ENCODE results near the gene STRIP2. TPM values are rescaled to one million over a fixed set of nuclear protein-coding genes. Genes with fewer than 3 reads are reported as not detected.

The STRIP2 gene
- total and polyA plus RNA-seq, 2 donors (not counting 1 experiment from before 2014, with no cell fraction given), result 0.21 to 0.79 TPM

GRCh38 chr7:129482781-129483180 lies 48.5 kb downstream of the STRIP2 start:
- Histone ChIP-seq H3K27me3 (replicated peaks in 1 of 4; ENCODE audit: control extremely low read depth in 1 of 4, control insufficient read depth in 3 of 4, insufficient read depth in 4 of 4, low read length in 3 of 4) (no peaks in the 10 kb centered on the region), H3K36me3 (replicated peaks in 1 of 2; ENCODE audit: control extremely low read depth in 1 of 2, control insufficient read depth in 1 of 2, extremely low read depth in 1 of 2, insufficient read depth in 2 of 2, low read length in 1 of 2) (no peaks in the 10 kb centered on the region), H3K4me3 (ENCODE audit: control extremely low read depth in 1 of 5, extremely low read depth in 1 of 5, insufficient read depth in 1 of 5, low read depth in 2 of 5, low read length in 4 of 5) (no peak overlapping the region), H4K20me1 (ENCODE audit: control insufficient read depth, insufficient read depth, low read length, poor library complexity, severe bottlenecking) (no peaks in the 10 kb centered on the region), H3K9ac (ENCODE audit: low read length) (no peak overlapping the region), H2AFZ (ENCODE audit: insufficient read depth, low read depth, low read length, poor library complexity, severe bottlenecking) (no peak overlapping the region), H3K4me1 (ENCODE audit: control insufficient read depth in 2 of 2, insufficient read depth in 2 of 2, low read length in 2 of 2) (no peaks in the 10 kb centered on the region), H3K79me2 (ENCODE audit: control insufficient read depth, insufficient read depth, low read length) (no peaks in the 10 kb centered on the region), H3K4me2 (replicated peaks; ENCODE audit: low read depth, low read length, poor library complexity, severe bottlenecking) (no peak overlapping the region), H3K27ac (ENCODE audit: low read length in 2 of 2) (no peak overlapping the region), H3K9me3 (ENCODE audit: control extremely low read depth in 1 of 3, control insufficient read depth in 2 of 3, insufficient read depth in 1 of 3, low read length in 2 of 3) (peaks cover 0 to 3% (median 0%) of the 10 kb centered on the region in 3 donors)
- DNase-seq, result no peak
- WGBS (ENCODE audit: insufficient coverage), result 92% methylated on average over 3 of the region's 8 CpGs
- CTCF ChIA-PET, result interaction anchor here (1.2 to 1.3 kb wide), 2 partner anchors 11 to 116 kb away, joined by 3 read pairs; no protein-coding TSS in a partner anchor
- no peaks in the 10 kb centered on the region for H3K9me3 Mint-ChIP-seq (ENCODE audit: insufficient read depth)
- H3K27ac Mint-ChIP-seq, result no peak overlapping the region
- no peak overlapping the region for H3K4me3 Mint-ChIP-seq
- H3K4me1 Mint-ChIP-seq, result peaks cover 2% of the 10 kb centered on the region
- POLR2A ChIA-PET, result no interaction called here
- no peak for ATAC-seq (ENCODE audit: low read depth)
- H3K27me3 Mint-ChIP-seq, result no peaks in the 10 kb centered on the region
- intact Hi-C loops (cut with micrococcal nuclease), result no loop called here
- TF ChIP-seq CTCF (IDR thresholded peaks at IDR 0.05) (no peak), EZH2 (IDR thresholded peaks at IDR 0.05; ENCODE audit: borderline replicate concordance, insufficient read depth, low read depth, low read length, poor library complexity, severe bottlenecking) (no peak)

GRCh38 chr7:129489491-129489890 lies 55.3 kb downstream of the STRIP2 start:
- H3K27ac ChIP-seq (ENCODE audit: low read length in 2 of 2), result no peak overlapping the region
- no peaks in the 10 kb centered on the region for H3K27me3 ChIP-seq (replicated peaks in 1 of 4; ENCODE audit: control extremely low read depth in 1 of 4, control insufficient read depth in 3 of 4, insufficient read depth in 4 of 4, low read length in 3 of 4)
- Mint-ChIP-seq H3K27ac (no peak overlapping the region), H3K4me3 (no peak overlapping the region), H3K4me1 (peaks cover 16% of the 10 kb centered on the region), H3K27me3 (no peaks in the 10 kb centered on the region), H3K9me3 (ENCODE audit: insufficient read depth) (no peaks in the 10 kb centered on the region)
- no peaks in the 10 kb centered on the region for H3K79me2 ChIP-seq (ENCODE audit: control insufficient read depth, insufficient read depth, low read length)
- H3K4me2 ChIP-seq (replicated peaks; ENCODE audit: low read depth, low read length, poor library complexity, severe bottlenecking), result no peak overlapping the region
- no peak overlapping the region for H3K9ac ChIP-seq (ENCODE audit: low read length)
- no peak for DNase-seq
- no peaks in the 10 kb centered on the region for H3K36me3 ChIP-seq (replicated peaks in 1 of 2; ENCODE audit: control extremely low read depth in 1 of 2, control insufficient read depth in 1 of 2, extremely low read depth in 1 of 2, insufficient read depth in 2 of 2, low read length in 1 of 2)
- intact Hi-C loops (cut with micrococcal nuclease), result no loop called here
- CTCF ChIA-PET, result no interaction called here
- ATAC-seq (ENCODE audit: low read depth), result no peak
- H3K4me1 ChIP-seq (ENCODE audit: control insufficient read depth in 2 of 2, insufficient read depth in 2 of 2, low read length in 2 of 2), result peaks cover 0 to 12% of the 10 kb centered on the region in 2 donors
- H2AFZ ChIP-seq (ENCODE audit: insufficient read depth, low read depth, low read length, poor library complexity, severe bottlenecking), result no peak overlapping the region
- H4K20me1 ChIP-seq (ENCODE audit: control insufficient read depth, insufficient read depth, low read length, poor library complexity, severe bottlenecking), result no peaks in the 10 kb centered on the region
- POLR2A ChIA-PET, result no interaction called here
- H3K4me3 ChIP-seq (ENCODE audit: control extremely low read depth in 1 of 5, extremely low read depth in 1 of 5, insufficient read depth in 1 of 5, low read depth in 2 of 5, low read length in 4 of 5), result no peak overlapping the region
- TF ChIP-seq CTCF (IDR thresholded peaks at IDR 0.05), result no peak
- TF ChIP-seq EZH2 (IDR thresholded peaks at IDR 0.05; ENCODE audit: borderline replicate concordance, insufficient read depth, low read depth, low read length, poor library complexity, severe bottlenecking), result no peak
- no peaks in the 10 kb centered on the region for H3K9me3 ChIP-seq (ENCODE audit: control extremely low read depth in 1 of 3, control insufficient read depth in 2 of 3, insufficient read depth in 1 of 3, low read length in 2 of 3)
- 100% methylated on average over 1 of the region's 3 CpGs for WGBS (ENCODE audit: insufficient coverage)
